Stimulated activated CD4-positive, alpha-beta T cell treated with anti-CD3 and anti-CD28 coated beads, TNF-alpha, amount 100 ng/mL, for 4 hours (primary cell): ENCODE data around the gene NOP14.
"Not testable (repeated sequence)": the region's sequence is repeated elsewhere in the genome, so short reads cannot be mapped to it uniquely, and the experiment has no call there.

Experiments used
- DNase-seq, 3 experiments: peaks; one replicate each; pipeline ENCODE4 v3.0.0-alpha.2; 2020; ENCODE audit warnings: low read depth in 3 of 3

The NOP14 gene

GRCh38 chr4:2963175-2963965, at the start of gene NOP14, which contains the start of gene GRK4:
TSS of gene NOP14 (minus strand) at chr4:2963406. CDS start at chr4:2963319, 87 bp downstream.
TSS of gene GRK4 (plus strand) at chr4:2963571. CDS start at chr4:2964071, 500 bp downstream.
- peak; percentile 92 to 95 (median 94) for DNase-seq

- DNase-seq, result no peak
Measured at GRCh38 chr4:3011456-3012220, 48.4 kb upstream of the NOP14 start.

- no peak for DNase-seq
Measured at GRCh38 chr4:3010998-3011397, 47.8 kb upstream of the NOP14 start.

GRCh38 chr4:3010577-3010976, 47.4 kb upstream of the NOP14 start:
- no peak for DNase-seq

- DNase-seq, result no peak
Measured at GRCh38 chr4:3009422-3009821, 46.2 kb upstream of the NOP14 start.

- no peak for DNase-seq
Measured at GRCh38 chr4:3007724-3008123, 44.5 kb upstream of the NOP14 start.

GRCh38 chr4:2996415-2996814, 33.2 kb upstream of the NOP14 start:
- no peak for DNase-seq

- no peak for DNase-seq
Measured at GRCh38 chr4:2995546-2996265, 32.5 kb upstream of the NOP14 start.

GRCh38 chr4:2994917-2995316, 31.7 kb upstream of the NOP14 start:
- DNase-seq, result no peak

GRCh38 chr4:2991243-2991642, 28.0 kb upstream of the NOP14 start:
- DNase-seq, result no peak

- DNase-seq, result not testable (repeated sequence)
Measured at GRCh38 chr4:2983715-2984114, 20.5 kb upstream of the NOP14 start.

GRCh38 chr4:2982012-2982411, 18.8 kb upstream of the NOP14 start:
- no peak for DNase-seq

- DNase-seq, result no peak
Measured at GRCh38 chr4:2981256-2981819, 18.1 kb upstream of the NOP14 start.

GRCh38 chr4:2977211-2978088, 14.2 kb upstream of the NOP14 start:
- DNase-seq, result no peak

GRCh38 chr4:2971275-2971674, 8.1 kb upstream of the NOP14 start:
- no peak for DNase-seq

- no peak for DNase-seq
Measured at GRCh38 chr4:2968381-2968780, 5.2 kb upstream of the NOP14 start.

GRCh38 chr4:2965262-2965661, 2.1 kb upstream of the NOP14 start:
- DNase-seq, result no peak

GRCh38 chr4:2964706-2965258, 1.6 kb upstream of the NOP14 start:
- no peak for DNase-seq

GRCh38 chr4:2963966-2964471, 813 bp upstream of the NOP14 start:
- no peak for DNase-seq

GRCh38 chr4:2962614-2963174, 512 bp downstream of the NOP14 start:
- DNase-seq, result no peak
